Ishikawa (cell line): Measurements from ENCODE around the gene DTX3.

Experiments
- CEBPB ChIP-seq: IDR thresholded peaks from 2 replicates; pipeline ENCODE4 v1.6.1; 2012
- CREB1 ChIP-seq: IDR thresholded peaks from 2 replicates; pipeline ENCODE4 v1.6.1; 2012; ENCODE audit warnings: low read depth
- EGR1 ChIP-seq: IDR thresholded peaks from 2 replicates; pipeline ENCODE4 v1.6.1; 2012
- EP300 ChIP-seq: IDR thresholded peaks from 2 replicates; pipeline ENCODE4 v1.6.1; 2012; ENCODE audit warnings: borderline replicate concordance
- FOXM1 ChIP-seq: IDR thresholded peaks from 2 replicates; pipeline ENCODE4 v1.6.1; 2012; ENCODE audit warnings: low read depth, borderline replicate concordance
- NFIC ChIP-seq: IDR thresholded peaks from 2 replicates; pipeline ENCODE4 v1.6.1; 2012
- RAD21 ChIP-seq: IDR thresholded peaks from 2 replicates; pipeline ENCODE4 v1.6.1; 2012; ENCODE audit warnings: low read depth
- TAF1 ChIP-seq: IDR thresholded peaks from 2 replicates; pipeline ENCODE4 v1.6.1; 2012; ENCODE audit warnings: low read depth, mild to moderate bottlenecking
- TCF12 ChIP-seq: IDR thresholded peaks from 2 replicates; pipeline ENCODE4 v1.6.1; 2012; ENCODE audit warnings: low read depth
- TEAD4 ChIP-seq: IDR thresholded peaks from 2 replicates; pipeline ENCODE4 v1.6.1; 2012
- YY1 ChIP-seq: IDR thresholded peaks from 2 replicates; pipeline ENCODE4 v1.6.1; 2012; ENCODE audit warnings: low read depth
- ZBTB7A ChIP-seq: IDR thresholded peaks from 2 replicates; pipeline ENCODE4 v1.6.1; 2012; ENCODE audit warnings: low read depth
- TF ChIP-seq, protein P1 (sequence below): IDR thresholded peaks from 2 replicates; pipeline ENCODE4 v1.6.1; 2012; ENCODE audit warnings: low read depth, mild to moderate bottlenecking
- TF ChIP-seq, protein P2 (sequence below): IDR thresholded peaks from 2 replicates; pipeline ENCODE4 v1.6.1; 2012
- TF ChIP-seq, protein P3 (sequence below): IDR thresholded peaks from 2 replicates; pipeline ENCODE4 v1.6.1; 2012

The DTX3 gene

DNA sequence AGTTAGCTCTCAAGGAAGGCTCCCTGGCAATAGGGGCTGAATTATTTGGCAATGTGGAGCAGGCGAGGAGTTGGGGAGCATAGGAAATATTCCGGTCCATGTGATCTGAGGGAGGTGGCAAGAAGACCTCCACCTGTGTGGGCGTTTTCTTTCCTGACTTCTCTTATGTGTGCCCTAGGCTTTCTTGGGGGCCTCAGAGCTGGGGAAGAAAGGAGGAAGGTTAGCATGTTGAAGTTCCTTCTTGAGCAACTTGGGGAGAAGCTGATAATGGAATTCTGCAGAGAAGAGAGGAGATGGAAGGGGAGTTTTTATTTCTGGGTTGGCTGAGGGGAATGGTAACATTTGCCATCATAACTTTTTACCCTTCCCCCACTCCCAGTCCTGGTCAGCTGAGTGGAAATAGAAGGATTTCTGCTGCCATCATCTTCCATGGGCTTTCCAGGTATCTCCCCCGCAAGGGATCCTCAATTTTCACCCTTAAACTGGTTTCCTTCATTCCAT lies 1.2 kb downstream of the DTX3 start:
- TF ChIP-seq CREB1 (no peak), TEAD4 (no peak), TAF1 (no peak), TCF12 (no peak), ZBTB7A (no peak), EP300 (no peak)

DNA sequence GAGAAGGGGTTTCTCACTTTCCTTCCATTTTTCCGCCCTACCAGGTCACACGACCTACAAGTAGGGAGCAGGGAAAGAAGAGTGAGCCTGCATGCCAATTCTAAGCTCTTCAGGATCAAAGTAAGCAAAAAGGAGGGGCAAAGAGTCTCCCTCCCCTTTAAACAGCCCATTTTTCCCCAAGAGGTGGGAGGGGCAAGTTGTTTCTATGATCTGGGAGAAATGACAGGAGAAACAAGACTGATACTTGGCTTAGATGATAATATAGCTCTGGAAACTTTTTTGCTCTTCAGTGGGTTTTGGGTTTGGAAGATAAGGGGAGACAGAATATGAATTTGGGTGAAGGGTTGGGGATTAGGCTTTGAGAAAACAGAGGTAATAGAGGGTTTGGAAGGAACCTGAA lies 1.8 kb downstream of the DTX3 start:
- TF ChIP-seq ZBTB7A (no peak), CEBPB (no peak), EP300 (no peak), FOXM1 (no peak), TAF1 (no peak), TEAD4 (no peak), TCF12 (no peak), RAD21 (no peak), NFIC (no peak)
- TF ChIP-seq, protein P1, sequence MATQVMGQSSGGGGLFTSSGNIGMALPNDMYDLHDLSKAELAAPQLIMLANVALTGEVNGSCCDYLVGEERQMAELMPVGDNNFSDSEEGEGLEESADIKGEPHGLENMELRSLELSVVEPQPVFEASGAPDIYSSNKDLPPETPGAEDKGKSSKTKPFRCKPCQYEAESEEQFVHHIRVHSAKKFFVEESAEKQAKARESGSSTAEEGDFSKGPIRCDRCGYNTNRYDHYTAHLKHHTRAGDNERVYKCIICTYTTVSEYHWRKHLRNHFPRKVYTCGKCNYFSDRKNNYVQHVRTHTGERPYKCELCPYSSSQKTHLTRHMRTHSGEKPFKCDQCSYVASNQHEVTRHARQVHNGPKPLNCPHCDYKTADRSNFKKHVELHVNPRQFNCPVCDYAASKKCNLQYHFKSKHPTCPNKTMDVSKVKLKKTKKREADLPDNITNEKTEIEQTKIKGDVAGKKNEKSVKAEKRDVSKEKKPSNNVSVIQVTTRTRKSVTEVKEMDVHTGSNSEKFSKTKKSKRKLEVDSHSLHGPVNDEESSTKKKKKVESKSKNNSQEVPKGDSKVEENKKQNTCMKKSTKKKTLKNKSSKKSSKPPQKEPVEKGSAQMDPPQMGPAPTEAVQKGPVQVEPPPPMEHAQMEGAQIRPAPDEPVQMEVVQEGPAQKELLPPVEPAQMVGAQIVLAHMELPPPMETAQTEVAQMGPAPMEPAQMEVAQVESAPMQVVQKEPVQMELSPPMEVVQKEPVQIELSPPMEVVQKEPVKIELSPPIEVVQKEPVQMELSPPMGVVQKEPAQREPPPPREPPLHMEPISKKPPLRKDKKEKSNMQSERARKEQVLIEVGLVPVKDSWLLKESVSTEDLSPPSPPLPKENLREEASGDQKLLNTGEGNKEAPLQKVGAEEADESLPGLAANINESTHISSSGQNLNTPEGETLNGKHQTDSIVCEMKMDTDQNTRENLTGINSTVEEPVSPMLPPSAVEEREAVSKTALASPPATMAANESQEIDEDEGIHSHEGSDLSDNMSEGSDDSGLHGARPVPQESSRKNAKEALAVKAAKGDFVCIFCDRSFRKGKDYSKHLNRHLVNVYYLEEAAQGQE, result no peak
- TF ChIP-seq, protein P2, sequence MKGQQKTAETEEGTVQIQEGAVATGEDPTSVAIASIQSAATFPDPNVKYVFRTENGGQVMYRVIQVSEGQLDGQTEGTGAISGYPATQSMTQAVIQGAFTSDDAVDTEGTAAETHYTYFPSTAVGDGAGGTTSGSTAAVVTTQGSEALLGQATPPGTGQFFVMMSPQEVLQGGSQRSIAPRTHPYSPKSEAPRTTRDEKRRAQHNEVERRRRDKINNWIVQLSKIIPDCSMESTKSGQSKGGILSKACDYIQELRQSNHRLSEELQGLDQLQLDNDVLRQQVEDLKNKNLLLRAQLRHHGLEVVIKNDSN, result no peak
- TF ChIP-seq, protein P3, sequence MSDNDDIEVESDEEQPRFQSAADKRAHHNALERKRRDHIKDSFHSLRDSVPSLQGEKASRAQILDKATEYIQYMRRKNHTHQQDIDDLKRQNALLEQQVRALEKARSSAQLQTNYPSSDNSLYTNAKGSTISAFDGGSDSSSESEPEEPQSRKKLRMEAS, result no peak

DNA sequence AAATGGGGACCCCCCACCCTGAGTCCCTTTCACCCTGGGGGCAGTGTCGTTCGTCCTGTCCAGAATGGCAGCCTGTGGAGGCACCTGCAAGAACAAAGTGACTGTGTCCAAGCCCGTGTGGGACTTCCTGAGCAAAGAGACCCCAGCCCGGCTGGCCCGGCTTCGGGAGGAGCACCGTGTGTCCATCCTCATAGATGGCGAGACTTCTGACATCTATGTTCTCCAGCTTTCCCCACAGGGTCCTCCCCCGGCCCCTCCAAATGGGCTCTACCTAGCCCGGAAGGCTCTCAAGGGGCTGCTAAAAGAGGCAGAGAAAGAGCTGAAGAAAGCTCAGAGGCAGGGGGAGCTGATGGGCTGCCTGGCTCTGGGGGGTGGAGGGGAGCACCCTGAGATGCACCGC lies 2.2 kb downstream of the DTX3 start:
- TF ChIP-seq EGR1, result no peak
- TF ChIP-seq CREB1, result no peak
- no peak for TF ChIP-seq CEBPB
- TF ChIP-seq, protein P2, result no peak
- TF ChIP-seq, protein P1, result no peak
- TF ChIP-seq YY1, result no peak
- no peak for TF ChIP-seq TAF1
- TF ChIP-seq TCF12, result no peak
- TF ChIP-seq RAD21, result no peak
- TF ChIP-seq ZBTB7A, result no peak
- TF ChIP-seq FOXM1, result no peak
- TF ChIP-seq NFIC, result no peak
- TF ChIP-seq, protein P3, result no peak
- TF ChIP-seq TEAD4, result no peak
- no peak for TF ChIP-seq EP300

DNA sequence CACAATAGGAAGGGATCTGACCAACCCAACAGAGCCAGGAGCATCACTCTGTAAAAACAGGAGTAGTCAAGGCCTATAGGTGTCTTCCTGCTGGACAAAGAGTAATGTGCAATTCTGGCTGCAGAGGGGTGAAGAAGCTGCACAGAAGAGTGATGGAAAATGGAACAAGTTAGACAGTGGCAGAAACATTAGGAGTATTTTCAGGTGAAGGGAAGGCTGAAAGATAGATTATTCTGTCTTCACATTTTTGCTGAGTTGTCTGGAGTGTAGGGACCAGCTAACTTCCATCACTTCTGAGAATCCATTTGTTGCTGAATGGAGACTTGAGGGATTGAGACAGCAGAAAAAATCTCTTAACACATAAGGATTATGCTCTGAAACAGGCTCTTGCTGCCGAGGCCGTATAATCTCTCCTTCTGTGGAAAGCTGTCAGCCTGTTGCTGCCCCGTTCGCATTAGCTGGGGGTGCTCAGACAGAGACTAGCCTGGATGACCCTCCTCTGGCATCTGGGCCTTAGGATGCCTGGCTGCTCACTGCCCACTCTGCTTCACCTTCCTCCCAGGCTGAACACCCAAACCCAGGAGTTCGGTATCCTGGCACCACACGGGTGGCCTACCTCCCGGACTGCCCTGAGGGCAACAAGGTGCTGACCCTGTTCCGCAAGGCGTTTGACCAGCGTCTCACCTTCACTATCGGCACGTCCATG lies 3.5 kb downstream of the DTX3 start:
- no peak for TF ChIP-seq EGR1
- TF ChIP-seq, protein P3, result no peak
- TF ChIP-seq EP300, result no peak
- no peak for TF ChIP-seq NFIC
- TF ChIP-seq TAF1, result no peak
- no peak for TF ChIP-seq RAD21
- TF ChIP-seq, protein P2, result no peak
- TF ChIP-seq, protein P1, result no peak
- TF ChIP-seq CEBPB, result no peak
- TF ChIP-seq FOXM1, result no peak
- no peak for TF ChIP-seq CREB1
- no peak for TF ChIP-seq ZBTB7A
- TF ChIP-seq TEAD4, result no peak
- no peak for TF ChIP-seq YY1
- no peak for TF ChIP-seq TCF12
